ENCODE data around the gene GSPT2. TPM values are rescaled to one million over a fixed set of nuclear protein-coding genes. Genes with fewer than 3 reads are reported as not detected.
"Not testable (repeated sequence)": the region's sequence is repeated elsewhere in the genome, so short reads cannot be mapped to it uniquely, and the experiment has no call there.

The GSPT2 gene
- 14.6 and 14.9 TPM in 2 replicates for total RNA-seq

- intact Hi-C loops (cut with micrococcal nuclease): loop anchor here (1.0 kb wide), 1 partner anchor 60 kb away; no protein-coding TSS in a partner anchor
These were observed at the start of gene GSPT2 for GRCh38 chrX:51743179-51743957. TSS of gene GSPT2 (plus strand) at chrX:51743442. CDS start at chrX:51743627, 185 bp downstream.

- intact Hi-C loops (cut with micrococcal nuclease): no loop called here
These were observed 49.0 kb upstream of the GSPT2 start for GRCh38 chrX:51694254-51694653.

- intact Hi-C loops (cut with micrococcal nuclease): no loop called here
These were observed 45.8 kb upstream of the GSPT2 start for GRCh38 chrX:51697397-51697796.

GRCh38 chrX:51710277-51711164 lies 32.7 kb upstream of the GSPT2 start, which contains the start of gene CENPVL1:
TSS of gene CENPVL1 (plus strand) at chrX:51710512. CDS start at chrX:51710512, 0 bp downstream.
- intact Hi-C loops (cut with micrococcal nuclease): not testable (repeated sequence)

- intact Hi-C loops (cut with micrococcal nuclease): not testable (repeated sequence)
These were observed 30.1 kb upstream of the GSPT2 start for GRCh38 chrX:51712943-51713647.

- intact Hi-C loops (cut with micrococcal nuclease): no loop called here
These were observed 15.0 kb upstream of the GSPT2 start for GRCh38 chrX:51728202-51728601.

GRCh38 chrX:51737091-51737490 lies 6.2 kb upstream of the GSPT2 start:
- intact Hi-C loops (cut with micrococcal nuclease): no loop called here

GRCh38 chrX:51742586-51742985 lies 656 bp upstream of the GSPT2 start:
- intact Hi-C loops (cut with micrococcal nuclease): no loop called here

- intact Hi-C loops (cut with micrococcal nuclease): no loop called here
These were observed 4.4 kb downstream of the GSPT2 start for GRCh38 chrX:51747671-51748070.

GRCh38 chrX:51759055-51759839 lies 16.0 kb downstream of the GSPT2 start:
- intact Hi-C loops (cut with micrococcal nuclease): no loop called here

- intact Hi-C loops (cut with micrococcal nuclease): no loop called here
These were observed 17.4 kb downstream of the GSPT2 start for GRCh38 chrX:51760657-51761056.

GRCh38 chrX:51766546-51766945 lies 23.3 kb downstream of the GSPT2 start:
- intact Hi-C loops (cut with micrococcal nuclease): no loop called here

GRCh38 chrX:51776851-51777250 lies 33.6 kb downstream of the GSPT2 start:
- intact Hi-C loops (cut with micrococcal nuclease): no loop called here

GRCh38 chrX:51779306-51779705 lies 36.1 kb downstream of the GSPT2 start:
- intact Hi-C loops (cut with micrococcal nuclease): no loop called here

- intact Hi-C loops (cut with micrococcal nuclease): no loop called here
These were observed 51.9 kb downstream of the GSPT2 start for GRCh38 chrX:51795136-51795535.

Other genes with a start within 250 kb of the GSPT2 start
- 0.71 and 1.2 TPM in 2 replicates for gene NUDT11, start 246.8 kb upstream of the GSPT2 start, total RNA-seq
- not detected in 2 replicates for gene CENPVL3, start 124.5 kb upstream of the GSPT2 start, total RNA-seq
- not detected in 2 replicates for gene CENPVL2, start 60.6 kb upstream of the GSPT2 start, total RNA-seq
- not detected in 2 replicates for gene CENPVL1, start 32.9 kb upstream of the GSPT2 start, total RNA-seq
- gene MAGED1, start 150.2 kb downstream of the GSPT2 start, total RNA-seq: 33.2 and 38.6 TPM in 2 replicates